Measurements from ENCODE around the gene TMEM39B.

- no peak for TF ChIP-seq FOXM1 (IDR thresholded peaks at IDR 0.05; ENCODE audit: borderline replicate concordance, low read depth)
- TF ChIP-seq EP300 (IDR thresholded peaks at IDR 0.05; ENCODE audit: borderline replicate concordance) = no peak
Observed at GRCh38 chr1:32142446-32143301, 69.9 kb downstream of the TMEM39B start.

All from Ishikawa (cell line).